IMR-90 (cell line): ENCODE results near the gene MAN2A2. TPM values are rescaled to one million over a fixed set of nuclear protein-coding genes. Genes with fewer than 3 reads are reported as not detected.
"Not testable (repeated sequence)": the region's sequence is repeated elsewhere in the genome, so short reads cannot be mapped to it uniquely, and the experiment has no call there.

Source experiments
- ATAC-seq: fragments of 200-7000 bp; cut with Tn5 transposase; 2 replicates; pipeline ENCODE4 v1.9.1; 2020; ENCODE audit warnings: low read depth, mild to moderate bottlenecking, moderate library complexity
- BruUV-seq: library from RNA; stranded (reverse); fragments of 400-500 nt; replicated peaks from 2 replicates; lab custom pipeline; 2021; lab: Mats Ljungman, UMichigan
- CTCF ChIA-PET: fragments of 300-600 bp; formaldehyde crosslinking; extraction: SDS; loops from one replicate; lab custom pipeline; 2021; ENCODE audit warnings: antibody characterized with exemption; lab: Yijun Ruan, JAX
- POLR2A ChIA-PET: fragments of 300-600 bp; sonication (Branson Sonifier 250); formaldehyde crosslinking; loops from one replicate; lab custom pipeline; 2022; ENCODE audit warnings: antibody characterized with exemption; ENCODE audit not compliant: unreplicated experiment; lab: Charles Lee
- DNase-seq: peaks from one replicate; pipeline ENCODE4 v3.0.0; 2013
- H2AFZ ChIP-seq: replicated peaks from 2 replicates; pipeline ENCODE3; 2013; ENCODE audit warnings: low read length, mild to moderate bottlenecking; ENCODE audit not compliant: poor library complexity
- H2AK5ac ChIP-seq: 2 replicates; pipeline ENCODE4 v1.6.1; 2013; ENCODE audit warnings: low read depth, low read length, inconsistent platforms
- H2AK9ac ChIP-seq: replicated peaks from 2 replicates; pipeline ENCODE3; 2013; ENCODE audit warnings: mild to moderate bottlenecking, low read depth, low read length, moderate library complexity; ENCODE audit not compliant: poor library complexity
- H2BK120ac ChIP-seq: 2 replicates; pipeline ENCODE4 v1.6.1; 2013; ENCODE audit warnings: low read depth, low read length, inconsistent platforms
- H2BK15ac ChIP-seq: 3 replicates; pipeline ENCODE4 v1.6.1; 2013; ENCODE audit warnings: low read depth, low read length, inconsistent platforms
- H2BK20ac ChIP-seq: 2 replicates; pipeline ENCODE4 v1.6.1; 2013; ENCODE audit warnings: low read depth, mild to moderate bottlenecking, inconsistent platforms, low read length, moderate library complexity
- H2BK5ac ChIP-seq: 2 replicates; pipeline ENCODE4 v1.6.1; 2013; ENCODE audit warnings: mild to moderate bottlenecking, low read depth, low read length, inconsistent platforms; ENCODE audit not compliant: poor library complexity, severe bottlenecking
- H3K14ac ChIP-seq: replicated peaks from 2 replicates; pipeline ENCODE4 v1.6.1; 2013; ENCODE audit warnings: low read depth, low read length, inconsistent platforms
- H3K18ac ChIP-seq: 2 replicates; pipeline ENCODE4 v1.6.1; 2013; ENCODE audit warnings: low read depth, low read length, control low read depth
- H3K23ac ChIP-seq: 2 replicates; pipeline ENCODE4 v1.6.1; 2013; ENCODE audit warnings: low read depth, low read length, inconsistent platforms
- H3K27ac ChIP-seq: 2 replicates; pipeline ENCODE4 v1.5.1; 2013; ENCODE audit warnings: mild to moderate bottlenecking, control low read depth, low read length; ENCODE audit not compliant: insufficient read depth
- H3K27me3 ChIP-seq: 2 replicates; pipeline ENCODE4 v1.6.1; 2013; ENCODE audit warnings: low read length; ENCODE audit not compliant: control insufficient read depth, insufficient read depth
- H3K36me3 ChIP-seq: 2 replicates; pipeline ENCODE4 v1.6.1; 2013; ENCODE audit warnings: low read length, mixed read lengths; ENCODE audit not compliant: control insufficient read depth, insufficient read depth
- H3K4ac ChIP-seq: 2 replicates; pipeline ENCODE4 v1.6.1; 2013; ENCODE audit warnings: low read depth, low read length, inconsistent platforms
- H3K4me1 ChIP-seq: 2 replicates; pipeline ENCODE4 v1.6.1; 2013; ENCODE audit warnings: low read length, mixed read lengths; ENCODE audit not compliant: control insufficient read depth, insufficient read depth
- H3K4me2 ChIP-seq: 2 replicates; pipeline ENCODE4 v1.6.1; 2013; ENCODE audit warnings: low read depth, mild to moderate bottlenecking, control low read depth, low read length, moderate library complexity
- H3K4me3 ChIP-seq: 2 replicates; pipeline ENCODE4 v1.5.1; 2013; ENCODE audit warnings: low read depth, mild to moderate bottlenecking, control low read depth, low read length, moderate library complexity; ENCODE audit not compliant: insufficient read depth
- H3K56ac ChIP-seq: 2 replicates; pipeline ENCODE4 v1.6.1; 2013; ENCODE audit warnings: low read length, inconsistent platforms; ENCODE audit not compliant: insufficient read depth; ENCODE audit errors: extremely low read depth
- H3K79me1 ChIP-seq, 2 experiments: 2 replicates each; pipeline ENCODE4 v1.6.1; 2013; ENCODE audit warnings: low read length in 2 of 2, inconsistent platforms in 1 of 2, low read depth in 1 of 2
- H3K9ac ChIP-seq: 2 replicates; pipeline ENCODE4 v1.6.1; 2013; ENCODE audit warnings: low read depth, low read length, control low read depth
- H3K9me1 ChIP-seq: 2 replicates; pipeline ENCODE4 v1.6.1; 2013; ENCODE audit warnings: low read length, inconsistent platforms; ENCODE audit not compliant: insufficient read depth
- H3K9me3 ChIP-seq: 2 replicates; pipeline ENCODE4 v1.6.1; 2013; ENCODE audit warnings: low read length; ENCODE audit not compliant: control insufficient read depth, insufficient read depth
- H4K20me1 ChIP-seq: 2 replicates; pipeline ENCODE4 v1.6.1; 2013; ENCODE audit warnings: low read length, inconsistent platforms; ENCODE audit not compliant: insufficient read depth
- H4K5ac ChIP-seq: 2 replicates; pipeline ENCODE4 v1.6.1; 2013; ENCODE audit warnings: mild to moderate bottlenecking, low read depth, low read length, control low read depth
- H4K8ac ChIP-seq, 2 experiments: 2 replicates each; pipeline ENCODE4 v1.6.1; 2013; ENCODE audit warnings: low read depth in 2 of 2, low read length in 2 of 2, control low read depth in 1 of 2, inconsistent platforms in 1 of 2
- H4K91ac ChIP-seq: 2 replicates; pipeline ENCODE4 v1.6.1; 2013; ENCODE audit warnings: low read depth, low read length, inconsistent platforms; ENCODE audit not compliant: insufficient read depth
- WGBS, 2 experiments: methylation state at CpG; one replicate each; pipeline versions ENCODE4 v1.1.5 to v1.1.7; 2013; ENCODE audit warnings: missing lambda C conversion rate in 2 of 2; ENCODE audit not compliant: insufficient read length in 1 of 2; ENCODE audit errors: extremely low coverage in 2 of 2; 5-methylcytosine and 5-hydroxymethylcytosine counted together
- dilution Hi-C: fragments of 300-500 bp; cut with HindIII; formaldehyde crosslinking; loops from one replicate; pipeline ENCODE4 v1.14.3; 2018; ENCODE audit warnings: low sequenced_read_pairs; ENCODE audit not compliant: unreplicated experiment
- in situ Hi-C: fragments of 300-500 bp; cut with MboI; formaldehyde crosslinking; loops from 3 replicates; pipeline ENCODE4 v1.14.3; 2019; ENCODE audit warnings: low sequenced_read_pairs, inconsistent platforms, mixed read lengths
- intact Hi-C: fragments of 100-400 bp; cut with micrococcal nuclease; formaldehyde crosslinking; loops from 2 replicates; pipeline ENCODE4 v1.10.0; 2022
- polyA plus RNA-seq, 3 experiments: library from polyadenylated mRNA; depleted of rRNA; stranded (reverse); fragments of >200 nt; gene quantifications; 2 replicates each; pipeline ENCODE4 v1.2.3, GENCODE V29; 2012; ENCODE audit warnings: low replicate concordance in 1 of 3
- total RNA-seq: library from RNA; depleted of rRNA; stranded (reverse); fragments of >200 nt; gene quantifications from 2 replicates; pipeline ENCODE4 v1.2.3, GENCODE V29; 2012

Gene MAN2A2
- total and polyA plus RNA-seq, 2 of the 4 experiments (the other 2 are of a cell fraction) = 3.4 to 52.5 TPM

- CTCF ChIA-PET = not testable (repeated sequence)
These were observed 25.0 kb downstream of the MAN2A2 start for GRCh38 chr15:90928106-90928505.

More at GRCh38 chr15:90928106-90928505, 25.0 kb downstream of the MAN2A2 start:
- H3K4ac ChIP-seq, POLR2A ChIA-PET, H3K14ac ChIP-seq, DNase-seq, H3K4me2 ChIP-seq, H2AK5ac ChIP-seq, H3K9me3 ChIP-seq, H3K27ac ChIP-seq, H3K9ac ChIP-seq, dilution Hi-C loops, intact Hi-C loops, H3K27me3 ChIP-seq, H2BK120ac ChIP-seq, H3K4me3 ChIP-seq, H2AK9ac ChIP-seq, H4K8ac ChIP-seq, H4K91ac ChIP-seq, H3K36me3 ChIP-seq, in situ Hi-C loops, H3K9me1 ChIP-seq, H3K4me1 ChIP-seq, ATAC-seq, H2BK15ac ChIP-seq, H2BK5ac ChIP-seq, H2AFZ ChIP-seq, H4K20me1 ChIP-seq, H3K56ac ChIP-seq, H3K23ac ChIP-seq, H2BK20ac ChIP-seq, H3K18ac ChIP-seq, BruUV-seq, H4K5ac ChIP-seq: not testable (repeated sequence)
- 100% methylated on average over 3 of the region's 7 CpGs; no CpG with 5 or more reads in 1 of the 2 experiments for WGBS, 2 experiments
- H3K79me1 ChIP-seq = peaks cover 3 to 15% of the 10 kb centered on the region in 2 experiments; a peak in 3 of 4 replicates
